GM19455 (cell line): ENCODE measurements around the gene ADRA2C.

ENCODE experiments used
- ATAC-seq: cut with Tn5 transposase; IDR thresholded peaks from one replicate; pipeline ENCODE4 v1.9.1; 2021; ENCODE audit not compliant: unreplicated experiment

ADRA2C gene

DNA sequence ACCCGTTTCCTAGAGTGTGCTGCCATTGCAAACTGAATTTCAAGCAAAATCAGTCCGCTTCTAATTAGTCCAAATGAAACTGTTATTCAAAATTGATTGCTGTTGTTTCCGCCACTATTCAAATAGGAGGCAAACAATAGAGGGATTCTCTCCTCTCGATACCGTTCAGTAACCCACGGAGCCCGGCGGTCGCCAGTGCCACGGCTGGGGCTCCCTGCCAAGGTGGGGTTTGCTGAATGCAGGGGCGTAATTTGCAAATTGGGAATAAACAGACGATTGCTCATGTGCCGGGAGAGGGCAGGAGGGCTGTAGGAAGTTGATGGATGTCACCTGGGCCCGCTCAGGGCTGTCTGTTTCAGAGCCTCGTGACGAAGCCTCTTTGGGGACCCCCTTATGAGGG is 8.8 kb downstream of the ADRA2C start:
- ATAC-seq: no peak

DNA sequence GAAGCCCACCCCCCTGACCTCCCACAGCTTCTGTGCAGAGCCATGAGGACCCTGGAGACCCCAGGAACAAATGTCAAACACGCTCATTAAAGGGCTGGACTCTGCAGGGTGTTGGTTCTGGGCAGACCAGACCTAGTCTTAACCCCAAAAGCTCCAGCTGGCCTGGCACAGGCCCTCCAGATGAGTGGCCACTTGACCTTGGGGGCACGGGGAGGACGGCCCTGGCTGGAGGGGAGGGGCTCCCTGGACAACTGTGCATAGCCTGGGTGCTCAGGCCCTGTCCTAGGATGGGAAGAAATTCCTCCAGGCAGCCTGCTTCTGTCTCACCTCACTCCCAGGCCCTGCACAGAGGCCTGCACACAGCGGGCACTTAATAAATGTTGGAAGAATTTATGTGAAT is 9.4 kb downstream of the ADRA2C start:
- ATAC-seq: no peak

DNA sequence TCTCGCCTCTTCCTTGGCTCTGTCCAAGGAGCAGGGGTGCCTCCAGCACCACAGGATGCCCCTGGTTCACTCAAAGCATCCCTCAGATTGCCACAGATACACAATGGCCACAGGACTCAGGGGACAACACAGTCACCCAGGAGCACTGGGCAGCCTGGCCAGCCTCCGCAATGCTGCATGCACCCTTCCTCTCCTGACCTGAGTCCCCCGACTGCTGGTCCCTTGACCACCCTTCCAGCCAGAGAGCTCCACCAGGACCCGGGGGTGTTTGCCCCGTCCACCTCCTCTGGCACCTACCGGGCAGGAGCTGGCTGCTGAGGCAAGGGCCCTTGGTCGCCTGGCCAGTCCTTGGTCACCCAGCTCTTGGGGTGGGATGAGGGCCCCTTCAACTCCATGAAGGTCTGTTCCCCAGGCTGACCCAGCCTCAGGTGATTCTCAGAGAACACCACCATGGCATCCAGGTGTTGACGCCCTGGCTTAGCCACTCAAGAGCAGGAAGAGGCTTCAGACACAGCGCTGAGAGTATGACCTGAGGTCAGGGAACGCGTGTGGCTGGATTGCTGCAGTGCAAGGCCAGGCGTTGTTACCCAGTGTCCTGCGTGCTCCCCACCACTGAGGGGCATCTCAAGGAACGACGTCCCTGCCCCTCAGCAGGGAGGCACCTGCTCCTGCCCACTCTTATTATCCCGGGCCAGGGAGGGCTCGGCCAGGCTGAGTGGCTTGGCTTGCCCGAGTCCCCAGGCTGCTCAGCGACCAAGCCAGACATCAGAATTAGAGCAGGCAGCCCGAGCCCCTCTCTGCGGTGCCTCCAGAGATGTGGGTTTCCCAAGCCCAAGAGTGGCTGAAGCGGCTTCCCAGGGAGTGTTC is 10.2 kb downstream of the ADRA2C start:
- no peak for ATAC-seq

DNA sequence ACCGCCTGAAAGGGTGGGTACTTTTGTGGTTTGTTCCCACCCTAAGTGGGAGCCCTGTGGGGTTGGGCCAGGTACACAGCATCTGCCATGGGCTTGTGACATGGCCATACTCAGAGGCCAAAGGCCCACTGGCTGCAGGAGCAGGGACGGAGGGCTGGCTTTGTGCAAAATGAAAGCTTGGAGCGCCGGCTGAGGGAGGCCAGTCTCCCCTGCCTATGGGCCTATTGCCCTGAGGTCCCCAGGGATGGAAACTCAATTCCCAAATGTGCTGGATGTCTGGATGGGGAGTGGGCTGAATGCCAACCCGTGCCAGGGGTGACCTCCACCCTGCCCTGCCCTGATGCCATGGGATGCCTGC is 10.8 kb downstream of the ADRA2C start:
- no peak for ATAC-seq

DNA sequence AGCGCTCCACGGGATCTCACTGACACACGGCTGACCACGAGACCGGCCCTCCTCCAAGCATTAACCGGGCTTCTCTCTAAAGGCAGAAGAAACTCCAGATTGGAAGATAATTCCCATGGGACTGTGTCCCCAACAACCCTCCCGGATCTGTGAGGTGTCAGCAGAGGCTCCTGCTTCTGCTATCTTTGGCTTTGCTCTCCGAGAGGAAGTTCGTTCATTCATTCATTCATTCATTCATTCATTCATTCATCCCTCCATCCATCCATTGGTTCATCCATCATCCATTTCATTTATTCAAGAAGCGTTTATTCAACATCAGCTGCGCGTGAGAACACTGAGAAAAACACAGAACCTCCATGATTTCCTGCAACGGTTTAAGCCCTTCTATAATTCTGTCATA is 11.5 kb downstream of the ADRA2C start:
- no peak for ATAC-seq

DNA sequence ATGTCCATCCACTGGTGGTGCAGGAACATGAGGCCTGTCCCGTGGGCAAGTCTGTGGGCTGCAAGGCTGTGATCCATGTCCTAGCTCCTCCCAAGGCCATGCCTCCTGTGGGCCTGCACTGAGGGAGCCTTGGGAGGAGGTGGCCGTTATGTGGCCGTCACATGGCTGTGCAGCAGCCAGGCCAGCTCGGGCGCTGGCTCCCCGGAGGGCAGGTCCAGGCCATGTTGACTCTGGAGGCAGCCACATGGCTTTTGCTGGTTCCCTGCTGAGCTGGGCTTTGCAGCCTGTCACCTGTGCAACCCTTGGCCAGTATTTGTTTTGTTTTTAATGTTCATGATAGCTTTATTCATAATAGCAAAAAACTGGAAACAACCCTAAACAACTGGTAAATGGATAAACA is 13.3 kb downstream of the ADRA2C start:
- no peak for ATAC-seq

DNA sequence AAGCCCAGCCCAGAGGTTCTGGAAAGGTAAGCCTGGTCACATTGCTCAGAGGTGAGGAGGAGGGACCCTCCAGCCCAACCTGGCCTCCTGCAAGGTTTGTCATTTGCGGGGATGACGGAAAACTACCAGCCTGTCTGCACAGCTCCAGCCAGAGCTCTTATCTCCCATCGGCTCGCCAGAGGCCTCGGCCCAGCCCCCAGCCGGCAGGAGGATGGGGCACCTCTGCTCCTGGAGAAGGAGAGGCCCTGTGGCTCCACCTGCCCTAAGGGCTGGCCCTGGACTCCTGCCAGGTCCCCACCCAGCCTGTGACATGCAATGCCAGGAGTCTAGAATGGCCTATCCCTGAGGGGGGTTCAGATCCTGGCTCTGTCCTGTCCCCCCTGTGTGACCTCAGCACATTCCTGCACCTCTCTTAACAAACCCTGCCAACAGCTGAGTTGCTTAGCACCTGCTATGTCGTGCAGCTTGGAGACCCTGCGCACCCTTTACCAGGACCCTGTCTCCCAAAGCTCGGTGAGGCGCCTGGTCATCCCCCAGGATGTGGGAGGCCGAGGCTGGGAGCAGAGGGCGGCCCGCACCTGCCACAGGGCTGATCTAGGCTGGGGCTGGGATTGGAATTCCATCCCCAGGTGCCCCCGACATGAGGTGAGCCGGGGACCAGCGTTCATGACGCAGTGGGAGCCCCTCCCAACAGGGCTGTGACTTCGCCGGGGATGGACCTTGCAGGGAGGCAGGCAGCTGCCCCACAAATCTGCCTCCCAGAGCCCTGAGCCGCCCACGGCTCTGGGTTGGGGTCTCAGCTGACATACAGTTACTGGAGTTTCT is 14.4 kb downstream of the ADRA2C start:
- no peak for ATAC-seq

DNA sequence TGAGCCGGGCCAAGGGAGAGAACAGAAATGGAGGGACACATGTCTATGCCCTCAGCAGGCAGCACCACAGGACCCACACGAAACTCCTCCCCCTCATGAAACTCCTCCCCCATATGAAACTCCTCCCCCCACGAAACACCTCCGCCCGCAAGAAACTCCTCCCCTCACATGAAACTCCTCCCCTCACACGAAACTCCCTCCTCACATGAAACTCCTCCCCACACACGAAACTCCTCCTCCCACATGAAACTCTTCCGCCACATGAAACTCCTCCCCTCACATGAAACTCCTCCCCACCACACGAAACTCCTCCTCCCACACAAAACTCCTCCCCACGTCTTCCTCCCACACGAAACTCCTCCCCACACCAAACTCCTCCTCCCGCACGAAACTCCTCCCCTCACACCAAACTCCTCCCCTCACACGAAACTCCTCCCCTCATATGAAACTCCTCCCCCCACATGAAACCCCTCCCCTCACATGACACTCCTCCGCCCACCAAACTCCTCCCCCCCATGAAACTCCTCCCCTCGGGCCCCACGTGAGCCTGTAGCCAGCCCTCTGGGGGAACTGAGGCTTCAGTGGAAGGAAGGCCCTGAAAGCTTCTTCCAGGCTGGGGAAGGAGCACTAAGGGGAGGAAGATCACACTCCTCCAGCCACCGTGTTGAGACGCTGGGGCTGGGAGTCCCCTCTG is 15.2 kb downstream of the ADRA2C start:
- ATAC-seq: no peak

DNA sequence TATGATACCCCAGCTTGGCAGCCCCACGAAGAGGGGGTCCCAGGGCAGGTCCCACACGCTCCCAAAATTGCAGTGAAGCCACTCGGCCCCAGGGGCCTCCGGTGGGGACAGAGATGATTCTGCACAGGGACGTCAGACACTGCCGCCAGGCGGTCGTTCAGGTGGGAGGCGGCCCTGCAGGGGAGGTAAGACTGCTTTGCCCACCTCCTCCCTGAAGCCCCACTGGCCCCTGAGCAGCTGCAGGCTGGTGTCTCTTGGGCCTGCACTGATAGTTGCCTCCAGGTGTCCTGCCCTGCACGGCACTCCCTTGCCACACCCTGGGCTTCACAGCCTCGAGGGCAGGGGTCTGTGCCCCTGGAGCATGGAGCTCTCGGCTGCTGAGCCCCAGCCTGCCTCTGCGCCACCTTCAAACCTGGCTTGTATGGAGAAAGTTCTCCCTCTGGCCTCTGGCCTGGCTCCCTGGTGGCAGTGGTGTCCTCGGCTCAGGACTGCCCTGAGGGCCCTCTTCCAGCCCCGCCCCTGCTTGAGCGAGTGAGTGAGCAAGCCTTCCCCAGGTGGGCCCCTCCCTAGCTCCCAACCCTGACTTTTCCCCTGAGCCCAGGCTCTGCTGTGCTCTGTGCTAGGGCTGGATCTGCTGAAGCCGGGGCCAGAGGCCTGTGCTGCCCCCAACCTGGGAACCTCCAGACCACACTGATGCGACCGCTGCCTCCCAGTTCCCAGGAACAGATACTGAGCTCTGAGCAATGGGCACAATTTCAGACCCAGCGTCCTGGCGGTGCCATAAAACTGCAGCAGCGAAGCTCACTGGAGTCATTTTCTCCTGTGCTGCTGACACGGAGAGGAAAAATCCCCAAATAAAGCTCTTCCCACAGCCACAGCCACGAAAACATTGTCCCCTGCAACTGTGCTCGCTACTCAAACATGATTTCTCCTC is 16.1 kb downstream of the ADRA2C start:
- ATAC-seq: no peak

DNA sequence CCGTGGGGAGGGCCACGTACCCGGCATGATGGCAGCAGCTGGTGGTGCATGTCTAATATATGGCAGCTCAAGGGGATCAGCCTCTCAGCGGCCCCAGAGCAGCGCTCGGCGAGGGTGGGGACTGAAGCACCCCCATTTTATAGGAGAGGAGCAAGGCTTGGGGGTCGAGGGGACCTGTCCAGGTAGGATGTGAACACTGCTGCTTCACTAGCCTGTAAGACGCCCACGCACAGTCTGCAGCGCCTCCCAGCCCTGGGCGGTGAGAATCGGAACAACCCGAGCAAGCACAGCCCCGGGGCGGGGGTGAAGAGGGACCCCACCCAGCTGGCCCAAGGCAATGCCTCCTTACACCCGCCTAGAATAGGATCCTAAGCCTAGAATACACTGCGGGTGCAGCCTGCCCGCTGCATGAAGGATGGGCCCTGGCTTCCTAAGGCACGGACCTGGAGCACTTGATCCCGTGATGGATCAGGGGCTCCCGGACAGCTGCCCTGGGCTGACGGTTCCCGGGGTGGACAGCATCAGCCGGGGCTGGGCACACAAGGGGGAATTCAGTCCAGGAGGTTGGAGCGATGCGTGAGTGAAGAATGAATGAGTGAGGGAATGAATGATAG is 17.6 kb downstream of the ADRA2C start:
- ATAC-seq: no peak

DNA sequence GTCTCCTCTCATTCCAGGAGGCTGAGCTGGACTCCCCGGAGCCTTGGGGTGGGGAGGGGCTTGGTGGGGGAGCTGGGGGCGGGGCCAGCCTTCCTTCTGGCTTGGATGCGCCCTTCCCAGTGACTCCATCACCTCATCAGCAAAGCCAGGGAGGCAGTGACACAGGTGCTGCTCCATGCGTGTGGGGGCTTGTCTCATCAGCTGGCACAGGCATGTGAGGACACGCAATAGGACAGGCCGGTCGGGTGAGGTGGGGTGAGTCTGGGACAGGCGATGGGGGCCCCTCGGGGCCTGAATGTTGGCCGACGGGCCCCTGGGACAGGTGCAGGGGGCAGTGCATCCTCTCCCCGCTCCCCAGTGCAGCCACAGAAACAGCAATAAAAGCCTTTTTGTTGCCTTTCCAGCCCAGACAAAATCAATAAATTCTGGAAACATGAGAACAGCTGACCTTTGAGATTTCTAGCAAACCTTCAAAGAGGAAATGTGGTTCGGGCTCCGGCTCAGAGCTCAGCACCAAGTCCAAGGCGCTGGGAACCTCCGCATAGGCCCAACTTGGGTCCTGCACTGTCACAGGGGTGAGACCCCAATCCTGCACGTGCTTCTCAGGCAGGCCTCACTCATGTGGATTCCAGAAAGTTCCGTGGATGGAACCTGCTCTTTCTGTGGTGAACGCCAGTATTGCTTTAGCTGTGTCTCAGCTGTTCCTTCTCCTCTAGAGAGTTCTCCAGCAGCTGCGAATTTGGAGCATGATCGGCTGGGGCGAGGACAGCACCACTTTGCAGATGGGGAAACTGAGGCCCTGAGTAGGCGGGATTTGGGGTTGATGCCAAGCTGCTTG is 18.5 kb downstream of the ADRA2C start:
- no peak for ATAC-seq

DNA sequence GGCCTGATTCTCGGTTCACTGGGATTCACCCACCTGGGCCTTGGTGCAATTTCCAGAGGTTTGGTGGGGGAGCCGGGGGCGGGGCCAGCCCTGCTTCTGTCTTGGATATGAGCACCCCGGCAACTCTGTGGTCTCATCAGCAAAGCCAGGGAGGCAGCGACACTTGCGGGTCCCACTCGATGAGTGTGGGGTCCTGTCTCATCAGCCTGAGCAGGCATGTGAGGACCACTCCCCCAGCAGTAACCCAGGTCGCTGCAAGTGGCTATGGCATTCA is 19.0 kb downstream of the ADRA2C start:
- ATAC-seq: no peak

DNA sequence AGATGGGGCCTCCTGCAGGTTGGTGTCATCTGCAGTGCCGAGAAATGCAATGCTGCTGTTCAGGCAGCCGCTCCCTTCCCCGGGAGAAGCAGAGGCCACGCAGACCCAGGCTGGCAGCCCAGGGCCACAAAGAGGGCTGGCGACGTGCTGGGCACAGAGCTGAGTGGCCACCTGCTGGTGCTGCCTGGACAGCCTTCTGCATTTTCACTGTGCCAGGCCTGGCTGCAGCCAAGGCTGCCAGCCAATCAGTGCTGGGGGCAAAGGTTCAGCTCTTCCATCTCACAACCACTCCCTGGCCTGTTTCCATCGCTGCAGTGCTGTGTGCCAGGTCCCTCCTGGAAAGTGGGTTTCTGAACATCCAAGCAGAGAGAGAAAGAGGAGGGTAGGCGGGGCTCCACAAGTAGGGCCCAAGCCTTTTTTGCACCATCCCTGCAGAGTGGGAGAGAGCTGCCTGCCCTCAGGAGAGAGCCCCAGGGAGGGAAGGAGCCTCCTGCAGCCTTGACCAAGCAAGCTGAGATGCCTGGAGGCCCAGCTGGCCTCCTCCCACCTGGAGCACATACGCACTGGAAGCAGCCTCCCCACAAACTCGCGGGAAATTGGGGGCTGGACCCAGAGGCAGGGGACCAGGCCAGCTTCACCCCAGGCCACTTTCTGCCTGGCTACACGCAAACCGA is 20.1 kb downstream of the ADRA2C start:
- no peak for ATAC-seq

DNA sequence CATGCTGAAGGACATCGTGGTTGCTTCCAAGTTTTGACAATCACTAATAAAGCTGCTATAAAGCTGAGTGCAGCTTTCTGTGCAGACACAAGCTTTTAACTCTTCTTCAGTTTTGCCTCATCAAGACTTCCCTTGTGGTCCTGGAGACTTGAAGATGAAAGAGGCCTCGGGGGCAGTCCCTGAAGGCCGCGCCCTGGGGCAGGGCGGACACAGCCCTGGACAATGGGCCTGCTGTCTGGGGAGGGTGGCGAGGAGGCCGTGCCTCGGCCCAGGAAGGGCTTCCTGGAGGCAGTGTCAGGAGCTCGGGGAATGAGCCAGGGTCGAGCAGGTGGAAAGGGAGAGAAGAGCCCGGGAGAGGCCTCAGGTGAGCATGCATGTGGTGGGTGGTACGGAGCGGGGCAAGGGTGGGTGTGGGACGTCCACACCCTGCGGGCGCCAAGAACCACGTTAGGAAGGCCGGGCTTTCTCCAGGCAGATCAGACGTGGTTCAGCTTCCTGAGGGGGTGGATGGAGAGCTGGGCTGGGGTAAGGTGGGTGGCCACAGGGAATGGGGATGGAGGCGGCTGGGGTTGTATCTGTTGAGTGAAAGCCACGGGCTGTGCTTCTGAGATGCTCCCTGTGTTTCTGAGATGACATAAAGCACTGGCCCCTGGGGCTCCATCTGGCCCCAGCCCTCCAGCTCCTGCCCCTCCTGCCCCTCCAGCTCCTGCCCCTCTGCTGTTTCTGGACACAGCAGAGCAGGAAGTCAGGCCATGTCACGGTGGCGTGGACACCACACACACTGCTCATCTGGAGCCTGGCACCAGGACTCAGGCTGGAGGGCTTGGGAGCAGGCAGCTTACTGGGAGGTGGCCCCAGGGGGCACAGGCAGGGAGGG is 21.5 kb downstream of the ADRA2C start:
- no peak for ATAC-seq

DNA sequence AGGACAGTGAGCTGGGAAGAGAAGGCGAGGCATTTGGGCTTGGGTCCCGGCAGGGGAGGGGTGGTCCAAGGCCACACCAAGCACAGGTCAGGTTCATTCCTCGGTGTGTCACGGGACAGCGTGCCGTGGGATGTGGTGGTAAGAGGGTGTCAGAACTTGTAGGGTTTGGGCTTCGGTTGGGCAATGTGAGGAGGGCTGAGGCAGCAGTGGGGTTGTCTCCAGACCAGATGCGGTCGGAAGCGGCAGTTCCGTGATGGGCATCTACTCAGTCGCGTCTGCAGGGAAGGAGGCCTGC is 22.1 kb downstream of the ADRA2C start:
- no peak for ATAC-seq

DNA sequence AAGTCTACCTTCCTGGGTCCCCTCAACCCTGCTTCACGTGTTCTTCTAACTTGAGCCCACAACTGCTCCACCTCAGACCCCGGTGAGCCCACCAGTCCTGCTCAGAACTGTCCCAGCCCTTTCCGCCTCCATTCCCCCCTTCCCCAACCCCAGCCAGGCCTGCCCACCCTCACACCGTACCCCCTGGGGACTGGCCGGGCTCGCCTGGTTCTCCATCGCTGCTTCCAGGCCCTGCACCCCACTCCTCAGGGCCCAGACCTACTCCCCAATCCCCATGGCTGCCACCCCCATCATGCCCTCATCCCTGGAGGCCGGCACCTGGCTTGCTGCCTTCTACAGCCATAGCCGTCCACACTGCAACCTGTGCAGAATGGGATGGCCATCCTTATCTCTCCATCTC is 23.4 kb downstream of the ADRA2C start:
- no peak for ATAC-seq

DNA sequence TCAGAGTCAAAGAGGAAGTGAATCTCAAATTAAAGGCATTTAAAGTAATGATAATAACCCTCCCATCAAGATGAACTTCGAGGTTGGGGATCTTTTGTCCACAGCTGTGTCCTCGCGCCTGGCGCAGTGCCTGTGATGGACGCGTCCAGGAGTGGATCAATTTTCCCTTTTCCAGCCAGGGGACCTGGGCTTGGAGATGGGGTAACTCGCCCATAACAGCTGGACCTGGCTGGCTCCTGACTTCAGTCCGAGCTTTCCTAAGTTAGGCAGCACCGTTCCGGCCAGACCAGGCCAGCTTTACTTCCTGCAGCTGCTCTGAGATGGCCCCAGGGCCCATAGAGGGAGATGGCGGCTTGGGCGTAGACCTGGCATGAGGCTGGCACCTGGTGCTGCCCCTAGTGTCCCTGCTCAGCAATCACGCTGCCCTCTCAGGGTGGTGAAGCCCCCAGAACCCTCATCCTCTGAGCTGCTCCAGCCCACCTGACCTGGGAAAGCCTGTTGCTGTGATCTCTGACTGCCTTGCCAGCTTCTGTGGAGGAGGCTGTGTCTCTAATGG is 23.9 kb downstream of the ADRA2C start:
- ATAC-seq: no peak

DNA sequence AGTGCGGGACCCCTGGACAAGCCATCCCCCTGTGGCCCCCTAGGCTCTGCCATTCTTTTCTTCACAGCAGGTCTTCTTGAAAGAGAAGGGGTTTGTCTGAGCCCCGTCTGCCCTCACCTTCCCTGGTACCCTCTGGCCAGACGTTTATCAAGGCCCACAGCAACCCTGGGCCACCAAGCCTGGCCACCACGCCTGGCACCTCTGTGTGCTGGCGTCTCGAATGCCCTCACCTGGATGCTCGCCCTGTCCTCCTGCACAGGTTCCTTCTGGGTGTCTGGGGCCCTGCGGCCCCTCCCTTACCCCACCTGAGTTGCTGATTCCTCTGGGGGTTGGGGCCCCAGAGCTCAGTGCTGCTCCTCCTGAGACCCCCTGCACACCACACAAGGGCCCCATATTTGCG is 25.1 kb downstream of the ADRA2C start:
- ATAC-seq: no peak
